SK-N-SH (cell line): ENCODE measurements around the gene RSAD2.

Source experiments
- CTCF ChIP-seq: fragments of 200-600 bp; sonication (generic); IDR thresholded peaks from 2 replicates; pipeline ENCODE4 v1.6.1; 2017; ENCODE audit warnings: antibody characterized with exemption, mild to moderate bottlenecking, moderate library complexity
- JUND ChIP-seq: IDR thresholded peaks from 2 replicates; pipeline ENCODE4 v1.4.0; 2012
- MAX ChIP-seq: IDR thresholded peaks from 2 replicates; pipeline ENCODE4 v1.4.0; 2012; ENCODE audit warnings: low read depth
- SMC3 ChIP-seq: IDR thresholded peaks from 2 replicates; pipeline ENCODE4 v1.6.1; 2012; ENCODE audit warnings: low read depth, low read length, improper control_type of control experiment
- USF1 ChIP-seq: IDR thresholded peaks from 2 replicates; pipeline ENCODE4 v1.4.0; 2012; ENCODE audit warnings: low read depth, borderline replicate concordance
- USF2 ChIP-seq: fragments of 150-350 bp; IDR thresholded peaks from 2 replicates; pipeline ENCODE4 v1.6.1; 2017; ENCODE audit warnings: antibody characterized with exemption, low read length, low read depth, borderline replicate concordance

- TF ChIP-seq SMC3 (no peak), CTCF (no peak), USF2 (no peak), JUND (no peak), MAX (no peak), USF1 (no peak)
These were observed 2.7 kb downstream of the RSAD2 start for GRCh38 chr2:6880200-6880733.
